Measurements from ENCODE around the gene MMP26.

- TF ChIP-seq CTCF (conservative IDR thresholded peaks at IDR 0.05; ENCODE audit: low read length) (no peak), EZH2phosphoT487 (IDR thresholded peaks at IDR 0.05; ENCODE audit: borderline replicate concordance) (no peak)
These were observed 32.1 kb upstream of the MMP26 start for GRCh38 chr11:4672470-4672869.
